Activated CD4-positive, alpha-beta T cell treated with anti-CD3 and anti-CD28 coated beads, Interleukin-2, amount 50 U/mL, for 4 hours (primary cell): Measurements from ENCODE around the gene ECEL1.

Experiments
- DNase-seq, 2 experiments: peaks; one replicate each; pipeline ENCODE4 v3.0.0-alpha.2; 2020

Gene ECEL1

DNA sequence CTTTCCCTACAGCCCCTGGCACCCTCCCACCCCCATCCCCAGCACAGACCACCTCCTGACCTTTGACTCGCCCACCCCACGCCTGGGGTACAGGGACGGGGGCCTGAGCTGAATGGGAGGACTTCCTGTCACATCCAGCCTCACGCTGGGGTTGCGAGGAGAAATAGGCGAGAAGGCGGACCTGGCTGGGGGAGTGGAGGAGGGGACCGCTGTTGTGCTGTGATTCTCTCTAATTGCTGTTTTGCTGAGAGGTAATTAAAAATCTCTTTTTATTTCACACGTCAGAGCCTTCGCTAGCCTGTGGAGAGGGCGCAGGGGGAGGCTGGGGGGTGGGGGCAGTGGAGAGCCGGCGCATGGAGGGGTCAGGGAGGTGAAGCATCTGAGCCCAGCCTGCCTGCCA is 9.7 kb upstream of the ECEL1 start:
- DNase-seq = no peak

DNA sequence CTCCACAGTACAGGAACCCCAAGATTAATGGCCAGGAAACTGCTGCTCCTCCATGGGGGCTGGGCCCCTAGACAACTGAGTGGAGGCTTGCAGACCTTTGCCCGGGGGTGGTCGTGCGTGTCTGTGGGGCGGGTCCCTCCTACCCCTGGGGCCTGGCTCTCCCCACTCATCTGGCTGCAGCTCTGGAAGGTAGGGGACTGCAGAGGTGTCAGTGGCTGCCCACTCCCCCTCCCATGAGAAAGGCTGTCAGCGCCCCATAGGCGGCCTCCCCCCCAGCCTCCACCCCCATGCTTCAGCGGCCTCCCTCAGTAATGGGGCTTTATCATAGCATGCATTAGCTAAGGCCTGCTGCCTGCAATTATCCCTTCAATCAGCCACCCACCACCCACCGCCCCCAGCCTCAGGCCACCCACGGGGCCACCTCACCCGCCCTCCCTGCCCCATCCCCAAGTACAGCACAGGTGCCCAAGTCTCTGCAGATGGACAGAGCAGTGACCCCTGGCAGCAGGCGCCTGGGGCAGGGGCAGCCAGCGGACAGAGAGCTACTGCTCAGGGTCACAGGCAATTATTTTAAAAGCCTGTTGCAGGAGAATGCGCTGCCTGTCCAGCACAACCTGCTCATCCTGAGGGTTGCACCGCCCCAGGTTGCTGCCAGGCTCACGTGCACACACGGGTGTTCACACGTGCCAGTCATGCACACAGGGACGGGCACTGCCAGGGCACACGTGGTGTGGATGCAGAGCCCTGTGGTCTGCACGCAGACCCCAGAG is 9.1 kb upstream of the ECEL1 start:
- no peak for DNase-seq

GRCh38 chr2:232495292-232495691 is 7.7 kb upstream of the ECEL1 start:
- DNase-seq = no peak

DNA sequence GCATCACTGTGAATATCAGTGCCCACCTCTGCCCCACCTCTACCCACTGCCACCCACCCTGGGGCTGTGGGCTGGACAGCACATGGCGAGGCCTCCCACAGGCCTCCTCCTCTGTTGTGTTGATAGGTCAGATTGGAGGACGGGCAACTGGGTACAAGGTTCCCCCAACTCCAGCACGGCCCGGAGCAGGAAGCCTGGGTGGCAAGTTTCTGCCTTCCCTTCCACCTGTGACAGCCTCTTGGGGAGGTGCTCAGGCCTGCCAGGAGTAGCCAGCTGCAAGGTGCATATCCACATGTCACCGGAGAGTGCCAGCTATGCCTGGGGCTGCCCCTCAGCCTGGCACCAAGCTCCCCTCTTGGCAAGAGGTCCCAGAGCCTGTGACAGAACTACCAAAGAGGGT is 6.9 kb upstream of the ECEL1 start:
- no peak for DNase-seq

DNA sequence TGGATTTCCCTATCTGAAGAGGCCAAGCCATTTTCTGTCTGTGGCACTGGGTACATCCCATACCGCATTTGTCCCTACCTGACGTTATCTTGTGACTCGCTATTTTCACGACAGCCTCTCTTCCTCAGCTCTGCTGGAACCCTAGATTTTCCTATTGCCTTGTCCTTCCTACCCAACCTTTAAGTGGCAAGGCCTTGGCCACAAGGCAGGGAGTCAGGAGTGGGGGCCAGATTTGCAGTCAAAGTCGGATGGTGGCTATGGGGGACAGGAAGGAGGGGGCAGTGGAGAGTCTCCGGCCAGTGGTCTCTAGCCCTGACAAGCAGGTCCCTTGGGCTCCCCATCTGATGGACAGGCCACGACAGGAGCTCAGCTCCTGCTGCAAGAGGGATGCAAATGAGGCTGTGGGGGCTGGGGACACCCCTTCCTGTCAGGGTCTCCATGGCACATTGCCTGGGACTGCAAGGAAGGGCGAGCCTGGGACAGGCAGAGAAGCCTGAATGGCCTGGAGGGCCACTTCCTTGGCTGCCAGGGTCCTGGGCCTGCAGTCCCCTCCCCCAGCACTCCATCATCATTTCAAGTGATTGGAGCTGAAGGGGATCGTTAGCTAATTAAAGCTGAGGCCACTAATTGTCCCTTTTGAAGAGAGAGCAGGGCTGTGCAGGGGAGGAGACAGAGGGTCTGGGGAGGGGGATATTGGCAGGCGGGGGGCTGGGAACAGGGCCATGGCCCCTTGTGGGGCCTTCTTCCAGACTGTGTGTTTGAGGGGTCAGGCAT is 6.3 kb upstream of the ECEL1 start:
- DNase-seq = no peak

- DNase-seq = no peak
These were observed 5.5 kb upstream of the ECEL1 start for GRCh38 chr2:232492963-232493700.

DNA sequence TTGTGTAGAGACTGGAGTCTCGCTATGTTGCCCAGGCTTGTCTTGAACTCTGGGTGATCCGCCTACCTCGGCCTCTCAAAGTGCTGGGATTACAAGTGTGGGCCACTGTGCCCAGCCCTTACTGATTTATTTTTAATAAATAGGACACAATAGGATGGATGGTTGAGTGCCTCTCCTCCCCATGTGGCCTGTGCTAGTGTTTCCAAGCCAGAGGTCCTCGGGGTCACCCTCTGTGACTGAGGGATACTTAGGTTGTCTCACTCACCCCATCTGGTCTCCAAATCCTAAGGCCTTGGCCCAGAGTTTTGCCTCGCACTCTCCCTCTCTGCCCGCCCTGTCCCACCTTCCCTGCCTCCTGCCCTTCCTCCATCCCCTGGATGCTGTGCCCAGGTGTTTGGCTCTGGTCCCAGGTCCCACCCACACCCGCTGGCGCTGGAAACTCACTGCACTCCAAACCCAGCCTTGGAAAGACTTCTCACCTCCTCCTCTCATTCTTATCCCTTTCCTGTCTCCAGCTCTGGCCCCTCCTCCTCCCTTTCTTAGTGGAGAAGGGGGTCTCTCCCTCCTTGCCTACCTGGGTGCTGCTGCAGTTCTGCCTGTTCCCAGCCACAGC is 4.7 kb upstream of the ECEL1 start:
- no peak for DNase-seq

DNA sequence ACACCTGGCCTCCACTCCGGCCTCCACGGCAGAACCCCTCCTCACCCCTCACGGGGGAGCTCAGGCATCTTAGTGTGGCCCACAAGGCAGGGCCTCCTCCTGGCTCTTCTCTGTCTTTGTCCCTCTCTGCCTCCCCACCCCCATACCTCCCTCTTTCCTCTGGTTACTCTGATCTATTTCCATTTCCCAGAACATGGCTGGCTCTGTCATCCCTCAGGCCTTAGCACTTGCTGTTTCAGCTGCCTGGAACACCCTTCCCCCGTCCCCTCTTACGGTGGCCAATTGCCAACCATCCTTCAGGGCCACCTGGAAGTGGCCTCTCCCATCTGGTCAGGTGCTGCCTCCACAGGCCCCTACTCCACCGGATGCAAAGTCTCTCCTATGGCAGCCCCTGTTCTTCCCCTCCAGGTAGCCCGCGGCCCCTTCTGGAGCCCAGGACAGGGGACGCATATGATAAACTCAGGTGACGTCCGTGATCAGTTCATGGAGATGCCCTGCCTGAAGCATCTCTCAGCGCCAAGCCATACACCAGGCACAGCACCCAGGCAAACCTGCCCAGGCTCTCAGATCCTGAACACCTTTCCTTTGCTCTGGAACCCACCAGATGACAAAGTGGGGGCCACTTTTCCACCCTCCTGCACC is 3.6 kb upstream of the ECEL1 start:
- no peak for DNase-seq

DNA sequence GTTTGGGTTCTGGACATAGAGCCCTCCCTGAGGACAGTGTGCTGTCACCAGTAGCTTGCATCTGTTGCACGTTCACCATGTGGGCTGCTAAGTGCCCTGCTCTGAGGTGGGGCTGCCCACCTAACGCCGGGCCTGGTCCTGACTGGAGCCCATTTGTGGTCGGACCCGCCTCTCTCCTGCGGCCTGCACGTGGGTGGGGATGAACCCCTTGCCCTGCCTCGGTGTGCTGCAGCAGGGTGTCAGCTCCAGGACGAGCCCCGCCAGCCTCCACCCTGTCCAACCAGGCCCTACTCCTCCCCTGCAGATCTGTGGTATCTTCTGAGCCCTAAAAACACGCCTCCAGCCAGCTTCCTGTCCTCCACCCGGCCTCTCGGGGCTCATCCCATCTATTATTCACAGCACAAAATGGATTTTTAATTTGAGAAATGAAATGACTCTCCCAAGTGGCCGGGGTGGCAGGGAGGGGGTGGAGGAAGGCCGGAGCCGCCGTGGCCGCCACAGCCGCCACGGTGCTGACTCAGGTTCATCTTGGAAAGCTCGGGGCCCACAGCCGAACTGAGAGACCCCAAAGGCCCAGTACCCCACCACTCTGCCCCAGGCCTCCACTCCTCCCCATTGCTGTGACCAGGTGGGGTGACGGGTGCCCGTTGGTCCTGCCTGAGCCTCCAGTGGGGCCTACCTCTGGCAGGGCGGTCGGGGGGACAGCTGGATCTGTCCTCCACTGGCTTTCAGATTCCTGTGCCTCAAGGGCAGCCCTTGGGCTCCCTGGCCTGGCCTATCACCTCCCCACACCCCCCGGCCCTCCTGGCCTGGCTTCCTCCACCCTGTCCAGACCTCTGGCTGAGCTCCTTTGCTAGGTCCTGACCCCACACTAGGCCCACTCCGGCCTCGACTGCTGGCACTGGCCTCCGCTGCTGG is 2.8 kb upstream of the ECEL1 start:
- no peak for DNase-seq

DNA sequence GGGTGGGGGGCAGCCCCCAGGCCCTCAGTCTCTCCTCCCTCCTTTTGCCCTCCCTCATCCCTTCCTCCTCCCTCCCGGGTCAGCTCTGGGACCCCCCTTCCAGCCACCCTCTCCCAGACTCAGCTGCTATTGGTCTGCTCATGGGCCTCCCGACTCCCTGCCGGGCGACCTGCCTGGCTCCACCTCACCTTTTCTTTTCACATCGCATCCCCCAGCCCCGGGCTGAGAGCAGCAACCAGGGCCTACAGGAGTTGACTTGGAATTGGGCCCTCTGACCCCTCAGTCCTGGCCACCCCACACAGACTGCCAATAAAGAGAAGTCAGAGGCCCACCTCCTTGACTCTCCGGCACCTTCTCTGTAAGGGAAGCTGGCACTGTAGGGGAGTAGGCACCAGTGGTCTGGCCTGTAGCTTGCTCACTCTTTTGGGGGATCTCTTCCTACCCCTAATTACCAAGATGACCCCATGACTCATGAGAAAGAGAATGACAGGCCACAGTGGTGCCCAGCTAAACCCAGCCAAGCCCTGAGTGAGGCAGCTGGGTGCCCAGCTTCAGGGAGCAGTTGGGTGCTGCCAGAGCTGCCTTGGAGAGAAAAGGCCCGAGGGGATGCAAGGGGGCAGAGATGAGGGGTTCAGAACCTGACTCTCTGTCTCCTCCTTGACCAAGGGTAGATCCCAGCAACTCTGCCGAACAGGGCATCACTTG is 2.0 kb upstream of the ECEL1 start:
- no peak for DNase-seq

DNA sequence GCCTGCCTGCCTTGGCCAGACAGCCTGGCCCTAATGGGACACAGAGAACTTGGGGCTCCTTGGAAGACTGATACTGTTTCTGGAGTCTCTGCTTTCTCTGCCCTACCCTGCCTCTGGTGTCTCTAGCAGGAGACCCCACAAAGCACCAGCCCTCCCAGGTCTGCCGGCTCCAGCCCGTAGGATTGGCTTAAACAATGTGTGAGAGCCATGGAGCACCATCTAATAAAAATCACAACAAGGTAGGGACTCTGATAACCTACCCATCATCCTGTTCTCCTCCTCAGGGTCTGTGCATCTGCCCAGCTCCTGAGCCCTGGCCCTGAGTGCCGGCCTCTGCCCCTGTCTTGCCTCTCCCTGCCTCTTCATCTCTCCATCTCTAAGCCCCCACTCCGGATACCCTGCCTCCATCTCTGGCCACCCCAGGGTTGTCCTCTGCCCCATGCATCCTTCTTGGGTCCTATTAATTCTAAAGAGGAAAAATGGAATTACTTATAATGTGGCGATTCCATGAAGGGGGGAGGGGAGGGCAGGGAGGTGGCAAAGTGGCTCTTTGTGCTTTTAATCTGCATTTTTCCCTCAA is 1.2 kb upstream of the ECEL1 start:
- no peak for DNase-seq

DNA sequence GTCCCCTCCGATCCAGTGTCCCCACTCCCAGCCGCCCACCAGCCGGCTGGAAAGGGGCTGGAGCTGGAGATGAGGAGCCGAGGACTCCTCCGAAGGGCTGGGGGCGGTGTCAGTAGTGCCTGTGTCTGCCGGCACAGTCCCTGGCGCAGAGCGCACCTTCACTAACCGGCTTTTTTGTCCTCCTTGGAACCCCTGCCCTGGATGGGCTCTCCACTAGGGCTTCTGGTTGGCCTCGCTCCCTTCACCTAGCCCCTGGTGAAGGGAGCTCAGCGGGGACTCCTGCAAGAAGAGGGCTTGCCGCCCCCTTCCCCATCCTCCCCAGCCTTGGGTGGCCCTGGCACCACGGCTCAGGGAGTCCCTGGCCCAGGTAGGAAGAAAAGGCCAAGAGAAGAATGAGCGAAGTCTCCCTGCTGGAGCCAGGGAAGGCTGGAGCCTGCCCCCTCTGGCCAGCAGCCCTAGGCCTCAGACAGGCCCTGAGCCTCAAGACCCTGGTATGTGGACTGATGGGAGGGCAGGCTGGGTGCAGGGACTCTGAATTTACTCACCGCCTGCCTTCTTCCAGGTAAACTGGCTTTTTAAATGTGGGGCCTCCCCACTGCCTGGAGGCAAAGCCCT is 570 bp upstream of the ECEL1 start:
- no peak for DNase-seq

DNA sequence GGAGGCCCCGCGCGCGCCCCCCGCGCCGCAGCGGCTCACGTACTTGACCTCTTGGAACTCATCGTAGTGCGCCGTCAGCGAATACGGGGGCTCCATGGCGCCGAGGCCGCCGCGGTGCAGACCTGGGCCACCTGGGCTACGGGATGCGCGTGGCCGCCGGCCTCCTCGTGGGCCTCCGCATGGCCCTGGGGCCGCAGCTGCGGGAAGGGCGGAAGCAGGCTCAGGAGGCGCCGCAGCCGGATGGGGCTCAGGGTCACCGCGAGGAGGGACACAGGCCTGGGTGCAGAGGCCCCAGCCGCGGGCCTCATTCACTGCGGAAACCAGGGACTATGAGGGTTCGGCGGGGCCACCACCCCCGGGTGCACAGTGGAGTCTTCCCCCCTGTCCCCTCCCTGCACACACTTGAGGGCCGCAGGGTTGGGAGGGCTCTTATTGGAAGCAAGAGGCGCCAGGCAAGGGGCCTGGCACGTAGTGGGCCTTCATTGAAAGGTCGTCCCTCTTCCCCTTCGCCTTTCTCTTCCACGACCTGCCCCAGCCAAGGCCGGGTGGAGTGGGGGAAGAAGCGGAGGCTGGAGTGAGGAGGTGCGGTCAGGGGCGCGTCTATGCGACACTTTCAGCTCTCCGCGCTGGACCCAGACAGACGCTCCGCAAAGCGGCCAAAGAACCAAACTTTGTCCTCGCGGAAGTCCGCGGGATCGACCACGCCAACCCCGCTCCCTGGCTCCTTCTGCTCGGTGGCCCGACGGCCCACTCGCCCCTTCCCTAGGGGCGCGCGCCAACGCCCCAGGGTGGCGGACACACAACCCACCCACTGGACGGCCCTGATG is 863 bp downstream of the ECEL1 start:
- DNase-seq = no peak

DNA sequence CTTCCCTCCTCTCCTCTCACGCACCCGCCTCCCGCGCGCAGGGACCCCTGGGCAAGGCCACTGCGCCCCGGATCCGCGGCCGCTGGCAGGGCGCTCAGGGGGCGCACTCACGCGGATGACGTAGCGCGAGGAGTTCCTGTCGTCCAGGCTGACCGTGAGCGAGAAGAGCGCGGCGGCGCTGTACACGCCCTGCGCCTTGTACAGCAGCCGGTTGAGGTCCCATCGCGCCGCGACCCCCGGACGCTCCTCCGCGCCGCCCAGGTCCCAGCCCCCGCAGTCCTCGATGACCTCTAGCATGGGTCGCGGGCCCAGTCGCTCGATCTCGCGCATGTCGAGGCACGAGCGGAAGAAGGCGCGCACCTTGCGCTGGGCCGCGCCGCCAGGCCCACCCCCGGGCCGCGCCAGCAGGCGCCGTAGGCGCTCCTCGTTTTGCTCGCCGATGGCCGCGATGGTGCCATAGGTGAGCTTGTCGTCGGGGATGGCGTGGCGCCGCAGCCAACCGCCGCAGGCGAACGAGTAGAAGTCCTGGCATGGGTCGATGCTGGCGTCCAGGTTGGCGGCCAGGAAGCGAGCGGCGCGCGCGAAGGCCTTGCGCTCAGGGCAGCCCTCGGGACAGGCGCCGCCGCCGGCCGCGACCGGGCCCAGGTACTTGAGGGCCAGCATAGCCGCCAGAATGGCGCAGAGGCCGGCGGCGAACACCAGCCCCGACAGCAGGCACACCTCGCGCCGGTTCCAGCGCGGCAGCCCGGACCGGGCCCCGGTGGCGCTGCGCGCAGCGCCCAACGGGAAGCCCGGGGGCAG is 1.7 kb downstream of the ECEL1 start:
- no peak for DNase-seq

GRCh38 chr2:232485348-232485756 is 2.3 kb downstream of the ECEL1 start:
- DNase-seq = no peak

DNA sequence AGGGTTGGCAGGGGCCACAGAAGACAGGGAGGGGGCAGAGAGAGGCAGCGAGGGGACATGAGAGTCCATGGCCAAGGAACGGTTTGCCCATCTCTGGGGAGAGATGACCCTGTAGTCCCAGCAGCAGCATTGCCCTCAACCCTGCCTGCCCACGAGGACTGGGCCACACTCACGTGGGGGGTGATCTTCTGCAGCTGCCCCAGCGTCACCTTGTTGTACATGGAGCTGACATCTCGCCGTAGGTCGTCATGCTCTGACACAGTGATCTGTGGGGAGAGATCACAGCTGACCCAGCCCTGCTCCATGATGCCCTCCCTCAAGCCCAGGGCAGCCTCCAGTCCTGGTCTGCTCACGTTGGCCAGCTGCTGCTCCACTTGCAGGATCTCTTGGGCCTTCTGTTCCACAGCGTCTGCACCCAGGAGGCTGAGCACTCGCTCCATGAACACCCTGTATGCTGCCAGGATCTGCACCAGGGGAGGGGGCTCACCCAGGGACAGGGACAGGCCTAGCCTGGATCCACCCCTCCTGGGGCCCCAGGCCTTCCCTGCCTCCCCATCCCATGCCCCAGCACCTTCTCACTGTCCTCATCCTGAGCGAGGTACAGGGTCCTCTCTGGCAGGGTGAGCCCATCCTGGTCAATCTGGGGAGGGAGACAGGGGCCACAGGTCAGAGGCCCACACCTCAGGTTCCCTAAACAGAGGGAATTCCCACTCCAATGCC is 2.8 kb downstream of the ECEL1 start:
- DNase-seq = no peak

DNA sequence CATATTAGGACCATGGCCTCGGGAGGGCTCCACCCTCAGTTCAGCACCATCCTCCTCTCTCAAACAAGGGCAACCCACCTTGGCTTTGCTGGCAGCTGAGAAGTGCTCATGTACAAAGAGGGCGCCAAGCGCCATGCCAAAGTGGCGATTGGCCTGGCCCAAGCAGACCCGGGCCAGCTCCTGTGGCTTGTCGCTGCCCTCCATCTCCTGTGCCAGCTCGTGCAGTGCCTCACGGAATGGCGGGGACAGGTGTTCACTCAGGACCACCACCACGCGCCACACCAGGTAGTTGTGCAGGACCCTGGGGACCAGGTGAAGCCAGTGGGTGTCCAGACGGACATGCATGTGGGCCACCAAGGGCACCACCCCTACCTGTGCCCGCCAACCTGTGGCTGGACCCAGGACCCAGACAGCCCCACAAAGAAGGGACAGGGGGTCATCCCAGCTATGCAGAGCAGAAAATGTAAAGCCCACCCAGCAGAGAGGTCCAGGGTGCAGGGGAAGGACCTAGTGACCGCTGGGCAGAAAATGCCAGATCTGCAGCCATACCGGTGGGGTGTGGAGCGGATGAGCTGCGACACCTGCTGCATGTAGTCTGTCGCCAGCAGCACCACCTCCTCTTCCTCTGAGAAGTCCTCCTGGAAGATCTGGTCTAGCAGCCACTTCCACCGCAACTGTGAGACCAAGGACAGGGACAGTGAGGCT is 3.6 kb downstream of the ECEL1 start:
- DNase-seq = no peak
